Endothelial cell of umbilical vein (primary cell): ENCODE measurements around the gene EML4. TPM values are rescaled to one million over a fixed set of nuclear protein-coding genes. Genes with fewer than 3 reads are reported as not detected.

Source experiments
- BruUV-seq: library from RNA; stranded (reverse); fragments of 400-500 nt; replicated peaks from 2 replicates; lab custom pipeline; 2021; lab: Mats Ljungman, UMichigan
- CTCF ChIA-PET: fragments of 300-600, 350-600 bp; sonication (Branson Sonifier 250); formaldehyde crosslinking; loops from one replicate; lab custom pipeline; 2021; ENCODE audit warnings: antibody characterized with exemption, inconsistent platforms; lab: Charles Lee
- POLR2A ChIA-PET: fragments of 300-600, 350-600 bp; sonication (Branson Sonifier 250); formaldehyde crosslinking; loops from one replicate; lab custom pipeline; 2021; ENCODE audit warnings: antibody characterized with exemption, inconsistent platforms; lab: Charles Lee
- DNase-seq: peaks from one replicate; pipeline ENCODE4 v3.0.0-alpha.2; 2011; ENCODE audit warnings: low read depth, low spot score
- FAIRE-seq: peaks from 2 replicates; lab custom pipeline; 2011; peaks lifted over from hg19 to GRCh38; lab: Jason Lieb, UNC
- H2AFZ ChIP-seq: 2 replicates; pipeline ENCODE4 v1.6.0; 2012; ENCODE audit warnings: low read depth, low read length, control low read depth, inconsistent platforms
- H3K27ac ChIP-seq: 2 replicates; pipeline ENCODE4 v1.5.1; 2011; ENCODE audit warnings: low read depth, mild to moderate bottlenecking, control low read depth, low read length, moderate library complexity; ENCODE audit not compliant: insufficient read depth
- H3K27me3 ChIP-seq, 2 experiments: 2 replicates each; pipeline versions ENCODE4 v1.6.0 to v1.6.1; 2011; ENCODE audit warnings: low read length in 2 of 2, mixed read lengths in 1 of 2; ENCODE audit not compliant: control insufficient read depth in 2 of 2, insufficient read depth in 2 of 2
- H3K36me3 ChIP-seq, 2 experiments: 2 replicates in 1 of 2; 3 replicates in 1 of 2; pipeline ENCODE4 v1.5.1; 2011; ENCODE audit warnings: low read length in 2 of 2, mild to moderate bottlenecking in 1 of 2, moderate library complexity in 1 of 2; ENCODE audit not compliant: control insufficient read depth in 2 of 2, insufficient read depth in 2 of 2; ENCODE audit errors: extremely low read depth in 1 of 2
- H3K4me1 ChIP-seq: 3 replicates; pipeline ENCODE4 v1.5.1; 2011; ENCODE audit warnings: mild to moderate bottlenecking, low read length; ENCODE audit not compliant: control insufficient read depth, insufficient read depth; ENCODE audit errors: extremely low read depth
- H3K4me2 ChIP-seq: 2 replicates; pipeline ENCODE4 v1.6.1; 2011; ENCODE audit warnings: low read length, control low read depth, mixed read lengths; ENCODE audit not compliant: insufficient read depth
- H3K4me3 ChIP-seq, 3 experiments: fragments of 200-600 bp in 1 of 3; sonication (generic), shearing (Covaris generic) in 1 of 3; replicated peaks in 1 of 3; 2 replicates each; pipeline ENCODE4 v1.5.1; 2011 to 2016; ENCODE audit warnings: control low read depth in 3 of 3, low read length in 3 of 3, mild to moderate bottlenecking in 2 of 3, inconsistent platforms in 1 of 3, low read depth in 1 of 3, moderate library complexity in 1 of 3; ENCODE audit not compliant: insufficient read depth in 1 of 3
- H3K79me2 ChIP-seq: 2 replicates; pipeline ENCODE4 v1.6.0; 2012; ENCODE audit warnings: low read length, inconsistent platforms; ENCODE audit not compliant: control insufficient read depth, insufficient read depth
- H3K9ac ChIP-seq: replicated peaks from 2 replicates; pipeline ENCODE3; 2011; ENCODE audit warnings: low read length, control low read depth; ENCODE audit not compliant: insufficient read depth; ENCODE audit errors: extremely low read depth
- H3K9me1 ChIP-seq: replicated peaks from 3 replicates; pipeline ENCODE4 v1.6.0; 2011; ENCODE audit warnings: mild to moderate bottlenecking, low read length; ENCODE audit not compliant: control insufficient read depth, insufficient read depth; ENCODE audit errors: extremely low read depth
- H3K9me3 ChIP-seq: replicated peaks from 2 replicates; pipeline ENCODE4 v1.5.1; 2012; ENCODE audit warnings: low read length, inconsistent platforms; ENCODE audit not compliant: control insufficient read depth, insufficient read depth
- H4K20me1 ChIP-seq: replicated peaks from 2 replicates; pipeline ENCODE3; 2011; ENCODE audit warnings: mild to moderate bottlenecking, low read length; ENCODE audit not compliant: control insufficient read depth, insufficient read depth; ENCODE audit errors: extremely low read depth
- EZH2 ChIP-seq: IDR thresholded peaks from 2 replicates; pipeline ENCODE4 v1.6.1; 2012; ENCODE audit warnings: borderline replicate concordance, low read depth, mild to moderate bottlenecking, moderate library complexity, low read length, inconsistent platforms; ENCODE audit not compliant: severe bottlenecking
- FOS ChIP-seq: IDR thresholded peaks from 2 replicates; pipeline ENCODE4 v1.6.1; 2011; ENCODE audit warnings: mild to moderate bottlenecking, low read length, moderate library complexity, borderline replicate concordance; ENCODE audit not compliant: insufficient read depth
- GATA2 ChIP-seq: IDR thresholded peaks from 2 replicates; pipeline ENCODE4 v1.7.0; 2011; ENCODE audit warnings: low read depth, mild to moderate bottlenecking, moderate library complexity, mixed read lengths, low read length; ENCODE audit not compliant: insufficient read length, insufficient read depth
- JUN ChIP-seq: IDR thresholded peaks from 2 replicates; pipeline ENCODE4 v1.6.1; 2011; ENCODE audit warnings: borderline replicate concordance, low read depth; ENCODE audit not compliant: insufficient read length, insufficient read depth
- MAX ChIP-seq: IDR thresholded peaks from 2 replicates; pipeline ENCODE4 v1.6.1; 2011; ENCODE audit not compliant: insufficient read depth, insufficient read length
- MYC ChIP-seq: IDR thresholded peaks from one replicate; pipeline ENCODE4 v1.6.1; 2011; ENCODE audit warnings: mild to moderate bottlenecking, low read depth, low read length
- POLR2A ChIP-seq: IDR thresholded peaks from 2 replicates; pipeline ENCODE4 v1.6.1; 2012; ENCODE audit warnings: low read depth, mild to moderate bottlenecking, control low read depth, low read length
- POLR2AphosphoS5 ChIP-seq: IDR thresholded peaks from 2 replicates; pipeline ENCODE4 v1.6.1; 2012; ENCODE audit warnings: low read depth, mild to moderate bottlenecking, control low read depth, low read length, moderate library complexity; ENCODE audit not compliant: insufficient read depth
- dilution Hi-C: fragments of 300-500 bp; cut with MboI; formaldehyde crosslinking; loops from one replicate; pipeline ENCODE4 v1.15.0; 2019; ENCODE audit warnings: low sequenced_read_pairs; ENCODE audit not compliant: extremely low pct_ligation_motif_present
- intact Hi-C: fragments of 100-400 bp; cut with micrococcal nuclease; formaldehyde crosslinking; loops from one replicate; pipeline ENCODE4 v1.10.0; 2022
- polyA plus RNA-seq, 4 experiments: library from polyadenylated mRNA; depleted of rRNA in 3 of 4; stranded (reverse) in 3 of 4; unstranded in 1 of 4; fragments of >200 nt; gene quantifications; 2 replicates each; pipeline versions ENCODE4 v1.2.1 to v1.2.3, GENCODE V29; 2011 to 2012; ENCODE audit warnings: missing spikeins in 1 of 4
- total RNA-seq: library from RNA; stranded (reverse); gene quantifications from 2 replicates; pipeline ENCODE4 v1.2.3, GENCODE V29; 2021
- TF ChIP-seq, protein P1 (sequence below), 2 donors: IDR thresholded peaks; 1 replicate in 1 of 2; 2 replicates in 1 of 2; pipeline ENCODE4 v1.5.1; 2011; ENCODE audit warnings: low read length in 2 of 2, mild to moderate bottlenecking in 2 of 2, moderate library complexity in 2 of 2, control low read depth in 1 of 2, inconsistent platforms in 1 of 2, low read depth in 1 of 2; ENCODE audit not compliant: insufficient read depth in 1 of 2; ENCODE audit errors: extremely low read depth in 1 of 2

Gene EML4
- total and polyA plus RNA-seq, 2 donors (not counting 3 experiments of a cell fraction or from before 2014, with no cell fraction given) = 13.3 to 32.0 TPM

DNA sequence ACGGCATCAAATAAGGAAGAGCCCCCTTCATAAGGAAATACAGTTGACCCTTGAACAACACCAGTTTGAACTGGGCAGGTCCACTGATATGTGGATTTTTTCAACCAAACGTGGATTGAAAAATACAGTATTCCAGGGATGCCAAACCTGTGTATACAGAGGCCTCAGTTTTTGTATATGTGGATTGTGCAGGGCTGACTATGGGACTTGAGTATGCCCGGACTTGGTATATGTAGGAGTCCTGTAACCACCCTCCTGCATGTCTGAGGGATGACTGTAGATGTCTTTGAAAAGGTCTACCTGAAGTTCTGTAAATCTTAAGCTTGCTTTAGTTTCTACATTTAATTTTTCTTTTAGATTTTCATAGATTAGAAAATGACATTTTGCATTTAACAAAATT lies 50.0 kb downstream of the EML4 start:
- H3K4me3 ChIP-seq = no peak overlapping the region
- H3K9me3 ChIP-seq = no peaks in the 10 kb centered on the region
- H3K27me3 ChIP-seq = no peaks in the 10 kb centered on the region
- H3K9me1 ChIP-seq = no peaks in the 10 kb centered on the region
- peaks cover 11% of the 10 kb centered on the region for H3K4me1 ChIP-seq
- no peaks in the 10 kb centered on the region for H4K20me1 ChIP-seq
- no peak overlapping the region for H3K9ac ChIP-seq
- no peak overlapping the region for H3K27ac ChIP-seq
- POLR2A ChIA-PET = no interaction called here
- CTCF ChIA-PET = no interaction called here
- H3K4me2 ChIP-seq = no peak overlapping the region
- DNase-seq = no peak
- H3K79me2 ChIP-seq = no peaks in the 10 kb centered on the region
- TF ChIP-seq EZH2 = no peak
- TF ChIP-seq, protein P1, sequence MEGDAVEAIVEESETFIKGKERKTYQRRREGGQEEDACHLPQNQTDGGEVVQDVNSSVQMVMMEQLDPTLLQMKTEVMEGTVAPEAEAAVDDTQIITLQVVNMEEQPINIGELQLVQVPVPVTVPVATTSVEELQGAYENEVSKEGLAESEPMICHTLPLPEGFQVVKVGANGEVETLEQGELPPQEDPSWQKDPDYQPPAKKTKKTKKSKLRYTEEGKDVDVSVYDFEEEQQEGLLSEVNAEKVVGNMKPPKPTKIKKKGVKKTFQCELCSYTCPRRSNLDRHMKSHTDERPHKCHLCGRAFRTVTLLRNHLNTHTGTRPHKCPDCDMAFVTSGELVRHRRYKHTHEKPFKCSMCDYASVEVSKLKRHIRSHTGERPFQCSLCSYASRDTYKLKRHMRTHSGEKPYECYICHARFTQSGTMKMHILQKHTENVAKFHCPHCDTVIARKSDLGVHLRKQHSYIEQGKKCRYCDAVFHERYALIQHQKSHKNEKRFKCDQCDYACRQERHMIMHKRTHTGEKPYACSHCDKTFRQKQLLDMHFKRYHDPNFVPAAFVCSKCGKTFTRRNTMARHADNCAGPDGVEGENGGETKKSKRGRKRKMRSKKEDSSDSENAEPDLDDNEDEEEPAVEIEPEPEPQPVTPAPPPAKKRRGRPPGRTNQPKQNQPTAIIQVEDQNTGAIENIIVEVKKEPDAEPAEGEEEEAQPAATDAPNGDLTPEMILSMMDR (IDR thresholded peaks at IDR 0.05; ENCODE audit: extremely low read depth in 1 of 2, insufficient read depth in 1 of 2, low read depth in 1 of 2, low read length in 2 of 2) = no peak
- no peak for TF ChIP-seq JUN
- TF ChIP-seq MAX = no peak
- TF ChIP-seq POLR2A = no peak
- no peak for TF ChIP-seq POLR2AphosphoS5
- no peak for TF ChIP-seq FOS
- TF ChIP-seq MYC = no peak
- TF ChIP-seq GATA2 = no peak
- no peak overlapping the region for H2AFZ ChIP-seq
- no TSS peak for BruUV-seq
- dilution Hi-C loops (no loop called here), intact Hi-C loops (no loop called here)
- H3K36me3 ChIP-seq = no peaks in the 10 kb centered on the region
- FAIRE-seq = no peak
